HG02885 (cell line): ENCODE measurements around the gene NLGN3.

Experiments
- ATAC-seq: cut with Tn5 transposase; IDR thresholded peaks from one replicate; pipeline ENCODE4 v1.9.1; 2021; ENCODE audit warnings: mild to moderate bottlenecking; ENCODE audit not compliant: unreplicated experiment, poor library complexity

Gene NLGN3

DNA sequence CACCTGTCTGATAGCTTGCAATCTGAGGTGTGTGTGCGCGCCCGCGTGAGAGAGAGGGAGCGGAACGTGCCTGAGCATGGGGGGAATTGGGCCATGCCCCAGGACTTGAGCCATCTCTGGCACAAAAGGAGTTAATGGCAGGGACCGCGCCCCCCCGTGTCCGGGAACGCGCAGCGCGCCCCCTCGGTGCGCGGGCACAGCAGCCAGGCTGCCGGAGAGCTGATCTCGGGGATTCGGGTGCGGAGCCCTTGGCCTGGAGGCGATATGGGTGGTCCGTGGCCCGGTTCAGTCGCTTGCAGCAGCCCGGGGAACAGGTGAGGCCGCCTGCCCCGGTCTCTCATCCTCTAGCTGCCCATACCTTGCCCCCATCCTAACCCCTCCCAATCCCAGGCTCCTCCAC lies at the start of gene NLGN3:
Gene NLGN3 (plus strand): TSS at position 191 of the 400 bp plus-strand sequence. CDS start 2,909 bp downstream, outside the sequence.
- ATAC-seq = no peak

- ATAC-seq = no peak
Observed at GRCh38 chrX:71095033-71095432, 49.6 kb upstream of the NLGN3 start.

DNA sequence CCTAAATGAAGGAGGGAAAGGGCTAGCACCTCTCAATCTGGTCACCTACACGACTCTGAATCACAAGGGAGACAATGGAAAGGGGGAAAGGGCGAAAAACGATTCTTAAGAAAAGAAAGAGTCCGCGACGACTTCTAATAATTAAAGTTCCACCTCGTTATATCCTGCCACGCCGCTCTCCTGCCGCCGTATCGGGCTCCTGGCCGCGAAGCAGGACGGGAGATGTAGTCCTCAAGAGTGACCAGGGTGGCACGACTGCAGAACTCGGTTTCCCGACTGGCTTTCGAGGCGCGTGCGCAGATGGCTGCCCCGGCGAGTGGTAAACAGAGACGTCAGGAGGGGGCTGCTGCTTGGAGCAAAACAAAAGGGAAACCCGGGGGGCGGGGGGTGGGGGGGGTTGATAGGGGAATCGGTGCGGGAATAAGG lies 49.1 kb upstream of the NLGN3 start, which contains the start of gene FOXO4:
Gene FOXO4 (plus strand): TSS at position 297 of the 426 bp plus-strand sequence. CDS start 678 bp downstream, outside the sequence.
- ATAC-seq = peak; percentile 94

DNA sequence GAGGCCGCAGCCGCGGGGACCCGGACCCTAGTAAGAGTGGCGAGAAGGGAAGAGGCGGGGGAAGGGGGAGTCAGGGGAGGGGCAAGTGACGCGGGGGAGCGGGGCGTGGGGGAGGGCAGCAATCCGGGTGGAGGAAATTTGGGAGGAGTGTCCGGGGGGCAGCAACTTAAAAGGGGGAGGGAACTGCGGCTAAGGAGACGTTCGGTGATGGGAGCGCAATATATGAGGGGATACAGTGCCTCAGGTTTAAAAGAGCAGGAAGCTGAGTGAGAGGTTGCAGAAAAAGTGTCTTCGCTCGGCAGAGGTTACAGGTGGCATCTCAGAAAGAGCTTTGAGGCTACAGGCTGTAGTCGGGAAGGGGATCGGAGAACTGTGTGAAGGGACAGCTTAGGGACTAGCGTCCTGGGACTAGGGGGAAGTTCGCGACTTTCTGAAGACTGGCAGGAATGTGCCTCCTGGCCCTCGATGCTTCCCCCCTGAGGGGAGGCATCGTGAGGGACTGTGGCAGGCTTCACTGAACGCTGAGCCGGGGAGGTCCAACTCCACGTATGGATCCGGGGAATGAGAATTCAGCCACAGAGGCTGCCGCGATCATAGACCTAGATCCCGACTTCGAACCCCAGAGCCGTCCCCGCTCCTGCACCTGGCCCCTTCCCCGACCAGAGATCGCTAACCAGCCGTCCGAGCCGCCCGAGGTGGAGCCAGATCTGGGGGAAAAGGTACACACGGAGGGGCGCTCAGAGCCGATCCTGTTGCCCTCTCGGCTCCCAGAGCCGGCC lies 48.5 kb upstream of the NLGN3 start:
- ATAC-seq = peak; percentile 23

DNA sequence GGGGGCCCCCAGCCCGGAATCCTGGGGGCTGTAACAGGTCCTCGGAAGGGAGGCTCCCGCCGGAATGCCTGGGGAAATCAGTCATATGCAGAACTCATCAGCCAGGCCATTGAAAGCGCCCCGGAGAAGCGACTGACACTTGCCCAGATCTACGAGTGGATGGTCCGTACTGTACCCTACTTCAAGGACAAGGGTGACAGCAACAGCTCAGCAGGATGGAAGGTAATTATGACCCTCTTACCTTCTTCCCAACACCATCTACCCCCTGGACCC lies 47.9 kb upstream of the NLGN3 start:
- no peak for ATAC-seq

DNA sequence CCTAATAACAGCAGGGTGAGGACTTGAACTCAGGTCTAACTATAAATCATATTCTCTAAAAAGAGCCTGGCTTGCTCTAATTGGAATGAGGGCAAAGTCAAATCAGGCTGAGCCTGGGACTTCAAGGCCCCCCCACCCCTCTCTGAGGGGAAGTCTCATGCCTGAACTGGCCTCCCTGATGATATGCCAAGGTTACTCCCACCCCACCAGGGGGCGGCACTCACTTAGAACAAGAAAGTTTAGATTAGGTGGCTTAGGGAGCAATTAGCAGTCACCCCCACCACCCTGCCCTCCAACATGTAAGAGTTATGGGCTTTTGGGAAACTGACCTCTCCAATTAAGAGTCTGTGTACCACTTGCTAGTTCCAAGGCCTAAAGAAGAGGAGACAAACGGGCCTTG lies 46.3 kb upstream of the NLGN3 start:
- ATAC-seq = peak; percentile 38

- ATAC-seq = no peak
Observed at GRCh38 chrX:71098951-71099506, 45.6 kb upstream of the NLGN3 start.

DNA sequence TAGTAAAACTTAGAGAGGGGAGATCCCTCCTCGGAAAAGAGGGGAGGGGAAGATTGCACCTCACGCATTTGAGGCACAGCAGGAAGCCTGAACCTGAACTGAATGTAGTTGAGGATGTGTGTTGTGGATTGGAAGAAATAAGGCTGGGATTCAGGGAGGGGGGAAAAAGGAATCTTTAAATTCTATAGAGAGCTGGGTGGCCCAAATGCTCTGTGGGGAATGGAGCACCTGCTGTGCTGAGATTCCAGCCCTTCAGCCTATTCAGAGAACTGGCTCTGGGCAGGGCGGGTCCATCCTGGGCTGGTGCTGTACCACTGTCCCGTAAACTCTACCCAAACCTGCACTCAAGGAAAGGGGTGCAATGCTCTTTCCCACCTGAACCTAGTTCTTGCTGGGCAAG lies 44.9 kb upstream of the NLGN3 start:
- ATAC-seq = no peak

DNA sequence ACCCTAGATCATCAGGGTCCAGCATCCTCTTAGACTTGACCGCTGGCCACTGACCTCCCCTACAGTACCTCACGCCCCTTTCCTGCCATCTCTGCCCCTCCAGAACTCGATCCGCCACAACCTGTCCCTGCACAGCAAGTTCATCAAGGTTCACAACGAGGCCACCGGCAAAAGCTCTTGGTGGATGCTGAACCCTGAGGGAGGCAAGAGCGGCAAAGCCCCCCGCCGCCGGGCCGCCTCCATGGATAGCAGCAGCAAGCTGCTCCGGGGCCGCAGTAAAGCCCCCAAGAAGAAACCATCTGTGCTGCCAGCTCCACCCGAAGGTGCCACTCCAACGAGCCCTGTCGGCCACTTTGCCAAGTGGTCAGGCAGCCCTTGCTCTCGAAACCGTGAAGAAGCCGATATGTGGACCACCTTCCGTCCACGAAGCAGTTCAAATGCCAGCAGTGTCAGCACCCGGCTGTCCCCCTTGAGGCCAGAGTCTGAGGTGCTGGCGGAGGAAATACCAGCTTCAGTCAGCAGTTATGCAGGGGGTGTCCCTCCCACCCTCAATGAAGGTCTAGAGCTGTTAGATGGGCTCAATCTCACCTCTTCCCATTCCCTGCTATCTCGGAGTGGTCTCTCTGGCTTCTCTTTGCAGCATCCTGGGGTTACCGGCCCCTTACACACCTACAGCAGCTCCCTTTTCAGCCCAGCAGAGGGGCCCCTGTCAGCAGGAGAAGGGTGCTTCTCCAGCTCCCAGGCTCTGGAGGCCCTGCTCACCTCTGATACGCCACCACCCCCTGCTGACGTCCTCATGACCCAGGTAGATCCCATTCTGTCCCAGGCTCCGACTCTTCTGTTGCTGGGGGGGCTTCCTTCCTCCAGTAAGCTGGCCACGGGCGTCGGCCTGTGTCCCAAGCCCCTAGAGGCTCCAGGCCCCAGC lies 43.8 kb upstream of the NLGN3 start:
- ATAC-seq = no peak

GRCh38 chrX:71102292-71102691 lies 42.3 kb upstream of the NLGN3 start:
- no peak for ATAC-seq

DNA sequence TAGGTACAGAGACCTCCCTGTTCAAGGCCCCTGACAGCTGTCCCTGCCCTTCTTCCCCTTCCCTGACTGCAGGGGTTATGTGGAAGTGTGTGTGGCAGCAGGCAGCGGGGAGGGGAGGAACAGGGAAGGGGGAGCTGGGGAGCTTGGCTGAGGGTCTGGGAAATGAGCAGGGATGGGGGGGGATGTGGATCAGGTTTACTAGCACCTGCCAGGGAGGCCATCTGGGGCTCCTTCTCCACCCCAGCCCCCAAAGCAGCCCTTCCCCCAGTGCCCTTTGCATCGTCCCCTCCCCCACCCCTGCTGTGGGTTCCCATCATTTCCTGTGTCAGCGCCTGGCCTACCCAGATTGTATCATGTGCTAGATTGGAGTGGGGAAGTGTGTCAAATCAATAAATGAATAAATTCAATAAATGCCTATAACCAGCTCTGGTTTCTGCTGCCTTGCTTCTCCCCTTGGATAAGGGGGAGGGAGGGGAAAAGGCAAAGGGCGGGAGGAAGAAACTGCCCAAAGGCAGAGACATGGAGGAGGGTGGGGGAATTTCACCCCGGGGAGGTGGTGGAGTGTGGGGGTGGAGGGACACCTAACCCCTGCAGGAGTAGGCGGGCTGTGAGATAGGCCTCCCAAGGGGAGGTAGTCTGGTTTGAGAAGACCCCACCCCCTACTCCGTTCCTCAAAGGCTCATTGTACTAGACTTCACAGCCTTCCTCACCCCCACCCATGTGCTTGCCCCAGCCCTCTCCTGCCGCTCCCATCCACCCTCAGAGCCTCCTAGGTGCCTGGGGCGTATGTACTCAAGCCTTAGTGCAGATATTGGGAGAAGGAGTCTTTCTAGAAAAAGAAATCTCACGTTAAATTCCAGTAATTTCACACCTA lies 41.3 kb upstream of the NLGN3 start:
- ATAC-seq = peak; percentile 36

GRCh38 chrX:71105628-71106027 lies 39.0 kb upstream of the NLGN3 start:
- ATAC-seq = no peak

- ATAC-seq = no peak
Observed at GRCh38 chrX:71106427-71106826, 38.2 kb upstream of the NLGN3 start, which contains the start of gene CXorf65. CXorf65 (minus strand) TSS chrX:71106740; CDS start chrX:71106556, 184 bp downstream.

GRCh38 chrX:71107245-71107644 lies 37.4 kb upstream of the NLGN3 start:
- no peak for ATAC-seq

GRCh38 chrX:71107762-71108360 lies 36.8 kb upstream of the NLGN3 start:
- no peak for ATAC-seq

DNA sequence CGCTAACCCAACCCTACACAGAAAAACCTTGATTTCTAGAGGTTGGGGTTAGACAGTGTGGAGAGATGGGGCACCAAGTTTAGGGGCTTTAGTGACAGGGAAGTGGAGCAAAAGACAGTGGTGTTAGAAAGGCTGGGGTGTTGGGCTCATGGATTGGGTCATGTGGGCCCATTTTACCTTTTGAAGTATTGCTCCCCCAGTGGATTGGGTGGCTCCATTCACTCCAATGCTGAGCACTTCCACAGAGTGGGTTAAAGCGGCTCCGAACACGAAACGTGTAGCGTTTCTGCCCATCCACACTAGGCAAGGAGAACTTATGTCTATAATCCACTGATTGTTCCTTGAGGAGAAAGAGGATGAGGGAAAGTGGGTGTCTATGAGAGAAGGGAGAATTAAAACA lies 35.6 kb upstream of the NLGN3 start:
- ATAC-seq = no peak

DNA sequence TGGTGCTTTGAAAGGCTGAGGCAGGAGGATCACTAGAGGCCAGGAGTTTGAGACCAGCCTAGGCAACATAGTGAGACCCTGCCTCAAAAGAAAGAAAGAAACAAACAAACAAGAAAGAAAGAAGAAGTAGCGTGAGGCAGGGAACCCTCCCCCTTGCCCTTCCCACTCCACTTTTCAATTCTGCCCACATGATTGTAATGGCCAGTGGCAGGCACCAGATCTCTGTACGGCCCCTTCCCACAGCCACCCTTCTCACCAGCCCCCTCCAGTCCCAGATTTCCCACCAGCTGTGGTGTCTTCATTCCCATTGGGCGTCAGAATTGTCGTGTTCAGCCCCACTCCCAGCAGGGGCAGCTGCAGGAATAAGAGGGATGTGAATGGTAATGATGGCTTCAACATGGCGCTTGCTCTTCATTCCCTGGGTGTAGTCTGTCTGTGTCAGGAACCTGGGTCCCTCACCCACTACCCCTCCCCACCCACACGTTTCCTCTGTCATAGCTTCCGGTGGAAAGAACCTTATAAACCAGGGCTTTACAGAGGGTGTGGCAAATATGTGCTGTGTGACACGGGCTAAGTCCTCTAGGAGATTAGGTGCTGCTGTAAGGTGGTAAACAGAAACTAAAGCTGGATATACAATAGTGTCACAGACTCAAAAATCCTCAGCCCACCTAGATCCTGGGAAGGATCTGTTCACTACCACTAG lies 33.3 kb upstream of the NLGN3 start, which contains the start of gene IL2RG:
Gene IL2RG (minus strand): TSS at position 437 of the 703 bp plus-strand sequence. CDS start 38 bp downstream, at position 399.
- peak; percentile 95 for ATAC-seq

DNA sequence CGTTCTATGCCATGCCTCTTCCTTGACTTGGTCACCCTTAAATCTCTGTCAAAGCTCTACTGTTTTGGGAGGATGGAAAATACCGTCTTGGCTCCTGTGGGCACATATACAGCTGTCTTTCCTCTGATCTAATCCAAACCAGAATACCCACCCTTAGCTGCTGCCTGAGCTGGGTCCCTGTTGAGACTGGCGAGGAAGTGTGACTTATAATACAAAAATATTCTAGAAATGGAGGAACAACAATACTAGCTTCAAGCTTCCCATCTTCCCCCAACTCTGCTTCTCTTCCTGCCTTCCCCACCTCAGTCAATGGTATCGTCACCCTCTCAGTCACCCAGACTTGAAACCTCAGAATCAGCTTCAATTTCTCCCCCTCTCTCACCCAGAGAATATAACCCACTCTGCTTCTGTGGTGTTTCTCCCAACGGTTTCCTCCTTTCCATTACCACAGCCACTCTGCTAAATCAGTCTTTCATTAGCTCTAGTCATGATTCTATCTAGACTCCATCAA lies 32.7 kb upstream of the NLGN3 start:
- peak; percentile 21 for ATAC-seq

DNA sequence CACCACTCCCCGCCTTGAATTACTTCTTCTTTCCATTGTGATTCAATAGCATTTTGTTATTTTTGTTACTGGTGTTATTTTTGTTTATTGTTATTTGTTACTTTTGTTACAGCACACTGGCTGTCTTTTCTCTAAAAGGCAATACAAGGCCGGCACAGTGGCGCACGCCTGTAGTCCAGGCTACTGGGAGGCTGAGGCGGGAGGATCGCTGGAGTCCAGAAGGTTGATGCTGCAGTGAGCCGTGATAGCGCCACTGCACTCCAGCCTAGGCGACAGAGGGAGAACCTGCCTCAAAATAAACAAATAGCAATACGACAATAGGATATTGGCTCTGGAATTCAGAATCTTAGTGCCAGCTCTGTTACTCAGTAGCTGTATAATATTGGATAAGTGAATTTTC lies 27.3 kb upstream of the NLGN3 start:
- no peak for ATAC-seq
